ENCODE measurements around the gene DPP4. TPM values are rescaled to one million over a fixed set of nuclear protein-coding genes. Genes with fewer than 3 reads are reported as not detected.

The DPP4 gene
- total RNA-seq, 2 experiments from 2014 or later: not detected

- no peak overlapping the region for H3K4me3 ChIP-seq (ENCODE audit: low read depth, low read length, poor library complexity, severe bottlenecking)
- no TSS peak for BruUV-seq (replicated peaks)
- TF ChIP-seq EZH2phosphoT487 (IDR thresholded peaks at IDR 0.05; ENCODE audit: borderline replicate concordance, low read depth, low read length): no peak
- no peak for TF ChIP-seq CTCF (conservative IDR thresholded peaks at IDR 0.05; ENCODE audit: low read length)
- ChIA-PET CTCF (ENCODE audit: unreplicated experiment) (no interaction called here), POLR2A (interaction anchor here (0.6 kb wide), 1 partner anchor 1575 kb away, joined by 4 read pairs; no protein-coding TSS in a partner anchor)
- no peak overlapping the region for H3K4me2 ChIP-seq (ENCODE audit: low read length)
- H4K20me1 ChIP-seq (ENCODE audit: insufficient read depth, low read length): no peaks in the 10 kb centered on the region
- no peaks in the 10 kb centered on the region for H3K79me2 ChIP-seq (ENCODE audit: insufficient read depth, low read depth, low read length)
- H3K9me3 ChIP-seq (ENCODE audit: low read length): no peaks in the 10 kb centered on the region
- intact Hi-C loops (cut with micrococcal nuclease; ENCODE audit: unreplicated experiment): loop anchor here (2.0 kb wide), 1 partner anchor 117 kb away; no protein-coding TSS in a partner anchor
- H3K9me2 ChIP-seq (ENCODE audit: insufficient read depth, low read length): no peaks in the 10 kb centered on the region
- no peak overlapping the region for H2AFZ ChIP-seq (ENCODE audit: low read length)
- no peaks in the 10 kb centered on the region for H3K4me1 ChIP-seq (ENCODE audit: insufficient read depth, low read length, poor library complexity, severe bottlenecking)
- DNase-seq (ENCODE audit: low spot score): no peak
- H3K27ac ChIP-seq (ENCODE audit: low read depth, low read length, poor library complexity, severe bottlenecking): no peak overlapping the region
- no peaks in the 10 kb centered on the region for H3K36me3 ChIP-seq (ENCODE audit: insufficient read depth, low read length)
These were observed 64.5 kb downstream of the DPP4 start for GRCh38 chr2:162009543-162009942.

- POLR2A ChIA-PET: interaction anchor here (0.7 to 1.2 kb wide), 2 partner anchors 119 to 1648 kb away, joined by 4 read pairs; no protein-coding TSS in a partner anchor
- intact Hi-C loops (cut with micrococcal nuclease; ENCODE audit: unreplicated experiment): loop anchor here (2.0 kb wide), 1 partner anchor 119 kb away; no protein-coding TSS in a partner anchor
- no peaks in the 10 kb centered on the region for H3K9me2 ChIP-seq (ENCODE audit: insufficient read depth, low read length)
- no peak overlapping the region for H3K4me2 ChIP-seq (ENCODE audit: low read length)
- no peaks in the 10 kb centered on the region for H3K36me3 ChIP-seq (ENCODE audit: insufficient read depth, low read length)
- DNase-seq (ENCODE audit: low spot score): peak; percentile 11
- no peak overlapping the region for H3K4me3 ChIP-seq (ENCODE audit: low read depth, low read length, poor library complexity, severe bottlenecking)
- CTCF ChIA-PET (ENCODE audit: unreplicated experiment): no interaction called here
- TF ChIP-seq CTCF (conservative IDR thresholded peaks at IDR 0.05; ENCODE audit: low read length) (peak; percentile 93), EZH2phosphoT487 (IDR thresholded peaks at IDR 0.05; ENCODE audit: borderline replicate concordance, low read depth, low read length) (no peak)
- no peaks in the 10 kb centered on the region for H3K4me1 ChIP-seq (ENCODE audit: insufficient read depth, low read length, poor library complexity, severe bottlenecking)
- H3K9me3 ChIP-seq (ENCODE audit: low read length): no peaks in the 10 kb centered on the region
- H3K79me2 ChIP-seq (ENCODE audit: insufficient read depth, low read depth, low read length): no peaks in the 10 kb centered on the region
- no TSS peak for BruUV-seq (replicated peaks)
- H3K27ac ChIP-seq (ENCODE audit: low read depth, low read length, poor library complexity, severe bottlenecking): no peak overlapping the region
- no peaks in the 10 kb centered on the region for H4K20me1 ChIP-seq (ENCODE audit: insufficient read depth, low read length)
- no peak overlapping the region for H2AFZ ChIP-seq (ENCODE audit: low read length)
These were observed 66.5 kb downstream of the DPP4 start for GRCh38 chr2:162007447-162008040.

GRCh38 chr2:162006337-162006736 lies 67.7 kb downstream of the DPP4 start:
- H3K9me2 ChIP-seq (ENCODE audit: insufficient read depth, low read length): no peaks in the 10 kb centered on the region
- no peaks in the 10 kb centered on the region for H4K20me1 ChIP-seq (ENCODE audit: insufficient read depth, low read length)
- no TSS peak for BruUV-seq (replicated peaks)
- CTCF ChIA-PET (ENCODE audit: unreplicated experiment): no interaction called here
- DNase-seq (ENCODE audit: low spot score): no peak
- no peaks in the 10 kb centered on the region for H3K4me1 ChIP-seq (ENCODE audit: insufficient read depth, low read length, poor library complexity, severe bottlenecking)
- intact Hi-C loops (cut with micrococcal nuclease; ENCODE audit: unreplicated experiment): no loop called here
- no peak for TF ChIP-seq CTCF (conservative IDR thresholded peaks at IDR 0.05; ENCODE audit: low read length)
- TF ChIP-seq EZH2phosphoT487 (IDR thresholded peaks at IDR 0.05; ENCODE audit: borderline replicate concordance, low read depth, low read length): no peak
- H3K79me2 ChIP-seq (ENCODE audit: insufficient read depth, low read depth, low read length): no peaks in the 10 kb centered on the region
- H2AFZ ChIP-seq (ENCODE audit: low read length): no peak overlapping the region
- POLR2A ChIA-PET: interaction anchor here (0.7 to 0.9 kb wide), 2 partner anchors 93 to 777 kb away, joined by 3 read pairs; no protein-coding TSS in a partner anchor
- no peaks in the 10 kb centered on the region for H3K36me3 ChIP-seq (ENCODE audit: insufficient read depth, low read length)
- H3K9me3 ChIP-seq (ENCODE audit: low read length): no peaks in the 10 kb centered on the region
- no peak overlapping the region for H3K4me3 ChIP-seq (ENCODE audit: low read depth, low read length, poor library complexity, severe bottlenecking)
- no peak overlapping the region for H3K4me2 ChIP-seq (ENCODE audit: low read length)
- H3K27ac ChIP-seq (ENCODE audit: low read depth, low read length, poor library complexity, severe bottlenecking): no peak overlapping the region

Data from OCI-LY7 (cell line).